Measurements from ENCODE around the gene ID3. TPM values are rescaled to one million over a fixed set of nuclear protein-coding genes. Genes with fewer than 3 reads are reported as not detected.

Gene ID3
- total RNA-seq, 1 donor from 2014 or later: 420 TPM

DNA sequence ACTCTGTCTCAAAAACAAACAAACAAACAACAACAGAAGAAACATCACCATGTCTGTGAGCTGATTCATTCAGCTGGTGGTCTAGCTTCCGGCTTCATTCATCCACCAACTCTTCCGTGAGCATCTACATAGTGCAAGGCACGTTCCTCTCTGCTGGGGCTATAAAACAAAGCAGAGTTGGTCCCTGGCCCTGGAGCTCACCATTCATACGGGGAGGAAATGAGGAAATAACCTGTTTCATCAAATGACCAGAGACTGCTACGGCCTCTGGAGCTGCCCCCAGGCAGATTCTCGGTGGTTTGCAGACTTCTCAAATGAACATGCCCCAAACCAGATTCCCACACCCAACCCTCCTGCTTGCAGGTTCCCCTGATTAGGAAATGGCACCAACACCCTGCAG, 41.0 kb upstream of the ID3 start:
- Mint-ChIP-seq H3K4me3 (ENCODE audit: low read depth) (no peak overlapping the region), H3K27me3 (peaks cover 13% of the 10 kb centered on the region)

DNA sequence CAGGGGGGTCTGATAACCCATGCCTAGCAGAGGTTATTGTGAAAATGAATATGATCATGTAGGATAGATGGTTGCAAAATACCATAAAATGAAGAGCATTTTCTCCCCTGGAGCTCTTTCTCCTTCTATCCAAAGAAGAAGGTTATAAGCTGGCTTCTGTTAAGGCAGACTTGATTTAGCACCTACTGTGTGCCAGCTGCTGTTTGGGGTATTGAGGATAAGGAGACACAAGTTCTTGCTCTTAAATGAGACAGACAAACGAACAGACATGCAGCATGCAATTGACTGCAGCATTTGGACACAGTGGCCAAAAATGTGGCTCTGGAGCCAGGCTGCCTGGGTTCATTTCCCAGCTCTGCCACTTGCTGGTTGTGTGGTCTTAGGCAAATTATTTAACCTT, 39.8 kb upstream of the ID3 start:
- DNase-seq (ENCODE audit: low spot score, unreplicated experiment): no peak
- H3K9me3 Mint-ChIP-seq (ENCODE audit: low read depth): no peaks in the 10 kb centered on the region
- H3K4me3 Mint-ChIP-seq (ENCODE audit: low read depth): no peak overlapping the region
- peaks cover 6% of the 10 kb centered on the region for H3K4me1 Mint-ChIP-seq (ENCODE audit: low read depth)
- peaks cover 13% of the 10 kb centered on the region for H3K27me3 Mint-ChIP-seq
- no peaks in the 10 kb centered on the region for H3K36me3 Mint-ChIP-seq (ENCODE audit: insufficient read depth)
- TF ChIP-seq, protein P1, sequence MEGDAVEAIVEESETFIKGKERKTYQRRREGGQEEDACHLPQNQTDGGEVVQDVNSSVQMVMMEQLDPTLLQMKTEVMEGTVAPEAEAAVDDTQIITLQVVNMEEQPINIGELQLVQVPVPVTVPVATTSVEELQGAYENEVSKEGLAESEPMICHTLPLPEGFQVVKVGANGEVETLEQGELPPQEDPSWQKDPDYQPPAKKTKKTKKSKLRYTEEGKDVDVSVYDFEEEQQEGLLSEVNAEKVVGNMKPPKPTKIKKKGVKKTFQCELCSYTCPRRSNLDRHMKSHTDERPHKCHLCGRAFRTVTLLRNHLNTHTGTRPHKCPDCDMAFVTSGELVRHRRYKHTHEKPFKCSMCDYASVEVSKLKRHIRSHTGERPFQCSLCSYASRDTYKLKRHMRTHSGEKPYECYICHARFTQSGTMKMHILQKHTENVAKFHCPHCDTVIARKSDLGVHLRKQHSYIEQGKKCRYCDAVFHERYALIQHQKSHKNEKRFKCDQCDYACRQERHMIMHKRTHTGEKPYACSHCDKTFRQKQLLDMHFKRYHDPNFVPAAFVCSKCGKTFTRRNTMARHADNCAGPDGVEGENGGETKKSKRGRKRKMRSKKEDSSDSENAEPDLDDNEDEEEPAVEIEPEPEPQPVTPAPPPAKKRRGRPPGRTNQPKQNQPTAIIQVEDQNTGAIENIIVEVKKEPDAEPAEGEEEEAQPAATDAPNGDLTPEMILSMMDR (IDR thresholded peaks at IDR 0.05; ENCODE audit: unreplicated experiment): no peak
- H3K27ac Mint-ChIP-seq: no peak overlapping the region

More for the DNA sequence above, 41.0 kb upstream of the ID3 start:
- no peaks in the 10 kb centered on the region for H3K36me3 Mint-ChIP-seq (ENCODE audit: insufficient read depth)
- DNase-seq (ENCODE audit: low spot score, unreplicated experiment): no peak
- H3K27ac Mint-ChIP-seq: peak overlapping the region; percentile 5
- H3K9me3 Mint-ChIP-seq (ENCODE audit: low read depth): no peaks in the 10 kb centered on the region
- H3K4me1 Mint-ChIP-seq (ENCODE audit: low read depth): peaks cover 6% of the 10 kb centered on the region
- TF ChIP-seq, protein P1 (IDR thresholded peaks at IDR 0.05; ENCODE audit: unreplicated experiment): no peak

DNA sequence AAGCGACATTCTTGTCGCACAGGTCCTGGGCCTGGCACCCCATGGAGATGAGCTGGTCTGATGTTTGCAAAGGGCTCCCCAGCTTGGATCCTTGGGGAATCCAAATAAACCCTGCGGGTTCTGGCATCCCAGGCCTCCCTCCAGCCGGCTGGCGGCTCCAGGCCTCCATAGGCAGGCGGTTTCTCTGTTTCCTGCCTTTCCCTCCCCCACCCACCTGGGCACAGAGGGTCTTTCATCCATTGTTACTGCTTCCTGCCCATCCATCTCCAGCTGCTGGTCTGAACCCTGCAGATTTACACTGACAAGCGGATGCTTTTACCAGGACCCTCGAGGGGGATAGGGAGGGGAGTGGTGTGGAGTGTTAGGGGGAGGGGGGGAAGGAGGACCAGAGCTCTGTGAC, 39.1 kb upstream of the ID3 start:
- Mint-ChIP-seq H3K27me3 (peaks cover 9% of the 10 kb centered on the region), H3K27ac (no peak overlapping the region), H3K4me1 (ENCODE audit: low read depth) (peaks cover 7% of the 10 kb centered on the region), H3K4me3 (ENCODE audit: low read depth) (no peak overlapping the region), H3K9me3 (ENCODE audit: low read depth) (no peaks in the 10 kb centered on the region), H3K36me3 (ENCODE audit: insufficient read depth) (no peaks in the 10 kb centered on the region)
- DNase-seq (ENCODE audit: low spot score, unreplicated experiment): no peak
- TF ChIP-seq, protein P1 (IDR thresholded peaks at IDR 0.05; ENCODE audit: unreplicated experiment): no peak

DNA sequence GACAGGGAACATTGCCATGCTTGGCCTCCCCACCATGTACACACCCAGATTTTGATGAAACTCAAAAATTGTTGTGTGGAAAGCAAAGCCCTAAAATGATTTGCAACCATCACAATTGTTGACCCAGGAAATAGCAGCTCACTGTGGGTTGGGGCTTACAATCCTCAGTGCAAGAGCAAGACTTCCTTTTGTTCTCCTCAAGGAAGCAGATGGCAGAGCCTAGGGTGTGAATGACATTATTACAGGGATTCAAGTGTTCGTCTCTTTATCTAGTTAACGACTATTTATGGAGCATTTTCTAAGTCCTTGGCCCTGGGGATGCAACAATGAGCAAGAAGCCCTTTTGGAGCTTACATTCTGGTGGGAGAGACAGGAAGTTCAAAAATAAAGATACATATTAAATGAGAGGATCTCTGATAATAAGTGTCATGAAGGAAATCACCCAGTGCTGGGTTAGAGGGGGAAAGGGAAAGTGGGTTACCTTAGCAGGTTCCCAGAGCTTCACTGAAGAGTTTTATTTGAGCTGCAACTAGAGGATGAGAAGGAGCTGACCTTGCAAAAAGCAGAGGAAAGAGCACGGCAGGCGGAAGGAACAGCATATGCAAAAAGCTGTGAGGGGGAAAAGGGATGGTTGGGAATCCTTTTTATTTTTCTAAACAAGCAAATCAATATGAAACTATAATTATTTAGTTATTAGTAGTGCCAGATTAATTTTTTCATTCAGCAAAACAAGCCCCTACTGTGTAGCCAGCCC, 38.5 kb upstream of the ID3 start:
- no peak overlapping the region for H3K4me3 Mint-ChIP-seq (ENCODE audit: low read depth)
- TF ChIP-seq, protein P1 (IDR thresholded peaks at IDR 0.05; ENCODE audit: unreplicated experiment): no peak
- DNase-seq (ENCODE audit: low spot score, unreplicated experiment): no peak
- H3K9me3 Mint-ChIP-seq (ENCODE audit: low read depth): no peaks in the 10 kb centered on the region
- H3K4me1 Mint-ChIP-seq (ENCODE audit: low read depth): peaks cover 10% of the 10 kb centered on the region
- no peaks in the 10 kb centered on the region for H3K36me3 Mint-ChIP-seq (ENCODE audit: insufficient read depth)
- H3K27me3 Mint-ChIP-seq: peaks cover 9% of the 10 kb centered on the region
- H3K27ac Mint-ChIP-seq: peak overlapping the region; percentile 4

DNA sequence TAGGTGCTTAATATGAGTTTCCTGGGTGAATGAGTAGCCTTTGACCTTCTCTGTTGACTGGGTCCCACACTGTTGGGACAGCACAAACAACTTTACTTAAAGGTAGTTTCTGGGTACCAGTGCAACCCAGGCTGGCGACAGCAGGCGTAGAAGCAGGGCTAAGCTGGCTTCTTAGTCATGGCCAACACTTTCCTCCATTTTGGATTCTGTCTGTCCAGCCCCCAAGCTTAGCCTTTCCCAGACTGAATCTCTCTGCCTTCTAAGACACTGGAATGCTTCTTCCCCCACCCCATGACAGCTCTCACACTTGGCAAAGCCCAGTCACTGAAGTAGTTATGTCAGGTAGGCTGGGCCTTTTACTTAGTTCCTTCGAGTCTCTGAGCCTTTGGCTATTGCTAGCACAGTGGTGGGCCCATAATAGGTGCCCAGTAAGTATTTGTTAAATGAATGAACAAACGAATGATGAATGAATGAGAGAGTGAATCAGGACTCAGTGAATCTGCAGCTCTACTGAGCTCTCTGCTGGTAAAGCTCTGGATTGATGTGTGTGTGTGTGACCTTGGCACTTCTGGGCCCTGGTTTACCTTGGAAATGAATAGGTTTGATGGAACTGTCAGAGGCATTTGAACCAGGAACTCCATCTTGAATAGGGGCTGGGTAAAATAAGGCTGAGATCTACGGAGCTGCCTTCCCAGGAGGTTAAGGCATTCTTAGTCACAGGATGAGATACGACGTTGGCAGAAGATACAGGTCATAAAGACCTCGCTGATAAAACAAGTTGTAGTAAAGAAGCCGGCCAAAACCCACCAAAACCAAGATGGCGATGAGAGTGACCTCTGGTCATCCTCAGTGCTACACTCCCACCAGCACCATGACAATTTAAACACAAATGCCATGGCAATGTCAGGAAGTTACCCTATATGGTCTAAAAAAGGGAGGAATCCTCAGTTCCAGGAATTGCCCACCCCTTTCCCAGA, 37.4 kb upstream of the ID3 start:
- no peak for DNase-seq (ENCODE audit: low spot score, unreplicated experiment)
- H3K36me3 Mint-ChIP-seq (ENCODE audit: insufficient read depth): no peaks in the 10 kb centered on the region
- H3K27me3 Mint-ChIP-seq: peaks cover 7% of the 10 kb centered on the region
- no peak overlapping the region for H3K4me3 Mint-ChIP-seq (ENCODE audit: low read depth)
- TF ChIP-seq, protein P1 (IDR thresholded peaks at IDR 0.05; ENCODE audit: unreplicated experiment): no peak
- no peaks in the 10 kb centered on the region for H3K9me3 Mint-ChIP-seq (ENCODE audit: low read depth)
- peaks cover 16% of the 10 kb centered on the region for H3K4me1 Mint-ChIP-seq (ENCODE audit: low read depth)
- no peak overlapping the region for H3K27ac Mint-ChIP-seq
